ENCODE results near the gene SHKBP1.
"Not testable (repeated sequence)": the region's sequence is repeated elsewhere in the genome, so short reads cannot be mapped to it uniquely, and the experiment has no call there.

The SHKBP1 gene

DNA sequence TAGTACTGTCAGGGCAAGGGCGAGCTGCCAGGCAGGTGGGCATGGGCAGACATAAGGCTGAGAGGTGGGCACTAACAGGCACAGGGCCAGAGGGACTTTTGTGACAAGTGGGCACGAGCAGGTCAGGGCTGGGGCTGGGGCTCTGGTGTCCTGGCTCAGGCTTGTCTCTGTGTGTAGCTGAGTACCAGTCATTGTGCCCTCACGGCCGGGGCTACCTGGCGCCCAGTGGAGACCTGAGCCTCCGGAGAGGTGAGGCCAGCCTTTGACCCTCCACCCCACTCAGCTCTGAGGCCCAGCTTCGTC, 46.1 kb downstream of the SHKBP1 start:
- no peak overlapping the region for H3K4me3 ChIP-seq
- intact Hi-C loops (cut with DNase I; ENCODE audit: low total_unique reads) = no loop called here
- H3K27me3 ChIP-seq = no peaks in the 10 kb centered on the region
- H3K36me3 ChIP-seq = peaks cover 39 to 82% (median 63%) of the 10 kb centered on the region in 3 donors
- no peaks in the 10 kb centered on the region for H3K9me3 ChIP-seq
- H3K27ac ChIP-seq = no peak overlapping the region
- no peak for DNase-seq
- H3K4me1 ChIP-seq = no peaks in the 10 kb centered on the region
- TF ChIP-seq, protein P1, sequence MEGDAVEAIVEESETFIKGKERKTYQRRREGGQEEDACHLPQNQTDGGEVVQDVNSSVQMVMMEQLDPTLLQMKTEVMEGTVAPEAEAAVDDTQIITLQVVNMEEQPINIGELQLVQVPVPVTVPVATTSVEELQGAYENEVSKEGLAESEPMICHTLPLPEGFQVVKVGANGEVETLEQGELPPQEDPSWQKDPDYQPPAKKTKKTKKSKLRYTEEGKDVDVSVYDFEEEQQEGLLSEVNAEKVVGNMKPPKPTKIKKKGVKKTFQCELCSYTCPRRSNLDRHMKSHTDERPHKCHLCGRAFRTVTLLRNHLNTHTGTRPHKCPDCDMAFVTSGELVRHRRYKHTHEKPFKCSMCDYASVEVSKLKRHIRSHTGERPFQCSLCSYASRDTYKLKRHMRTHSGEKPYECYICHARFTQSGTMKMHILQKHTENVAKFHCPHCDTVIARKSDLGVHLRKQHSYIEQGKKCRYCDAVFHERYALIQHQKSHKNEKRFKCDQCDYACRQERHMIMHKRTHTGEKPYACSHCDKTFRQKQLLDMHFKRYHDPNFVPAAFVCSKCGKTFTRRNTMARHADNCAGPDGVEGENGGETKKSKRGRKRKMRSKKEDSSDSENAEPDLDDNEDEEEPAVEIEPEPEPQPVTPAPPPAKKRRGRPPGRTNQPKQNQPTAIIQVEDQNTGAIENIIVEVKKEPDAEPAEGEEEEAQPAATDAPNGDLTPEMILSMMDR (IDR thresholded peaks at IDR 0.05) = no peak

DNA sequence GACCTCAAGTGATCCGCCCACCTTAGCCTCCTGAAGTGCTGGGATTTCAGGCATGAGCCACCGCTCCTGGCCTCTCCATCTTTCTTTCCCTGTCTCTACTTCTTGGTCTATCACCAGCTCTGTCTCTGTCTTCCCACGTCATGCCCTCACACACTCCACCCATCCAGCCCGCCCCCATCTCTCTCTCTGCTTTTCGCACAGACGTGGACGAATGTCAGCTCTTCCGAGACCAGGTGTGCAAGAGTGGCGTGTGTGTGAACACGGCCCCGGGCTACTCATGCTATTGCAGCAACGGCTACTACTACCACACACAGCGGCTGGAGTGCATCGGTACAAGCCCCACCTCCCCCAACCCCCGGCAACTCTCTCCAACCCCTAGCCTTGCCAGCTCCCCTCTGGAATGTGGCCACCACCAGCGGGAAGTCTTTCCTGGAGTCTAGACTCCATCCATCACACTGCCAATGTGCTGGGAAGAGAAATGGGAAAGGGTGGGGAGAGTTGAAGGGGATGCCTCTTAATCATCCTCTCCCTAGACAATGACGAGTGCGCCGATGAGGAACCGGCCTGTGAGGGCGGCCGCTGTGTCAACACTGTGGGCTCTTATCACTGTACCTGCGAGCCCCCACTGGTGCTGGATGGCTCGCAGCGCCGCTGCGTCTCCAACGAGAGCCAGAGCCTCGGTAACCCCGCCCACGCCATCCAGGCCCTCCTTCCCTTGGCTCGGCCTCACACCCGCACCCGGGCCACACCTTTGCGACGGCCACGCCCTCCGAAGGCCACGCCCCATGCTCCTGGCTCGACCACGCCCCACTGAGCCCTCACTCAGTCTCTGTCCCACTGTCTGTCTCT, 47.0 kb downstream of the SHKBP1 start:
- TF ChIP-seq, protein P1 (IDR thresholded peaks at IDR 0.05) = no peak
- Histone ChIP-seq H3K27me3 (no peaks in the 10 kb centered on the region), H3K27ac (no peak overlapping the region), H3K36me3 (peaks cover 39 to 89% (median 63%) of the 10 kb centered on the region in 3 donors), H3K4me1 (no peaks in the 10 kb centered on the region), H3K4me3 (no peak overlapping the region), H3K9me3 (no peaks in the 10 kb centered on the region)
- DNase-seq = no peak
- intact Hi-C loops (cut with DNase I; ENCODE audit: low total_unique reads) = no loop called here

DNA sequence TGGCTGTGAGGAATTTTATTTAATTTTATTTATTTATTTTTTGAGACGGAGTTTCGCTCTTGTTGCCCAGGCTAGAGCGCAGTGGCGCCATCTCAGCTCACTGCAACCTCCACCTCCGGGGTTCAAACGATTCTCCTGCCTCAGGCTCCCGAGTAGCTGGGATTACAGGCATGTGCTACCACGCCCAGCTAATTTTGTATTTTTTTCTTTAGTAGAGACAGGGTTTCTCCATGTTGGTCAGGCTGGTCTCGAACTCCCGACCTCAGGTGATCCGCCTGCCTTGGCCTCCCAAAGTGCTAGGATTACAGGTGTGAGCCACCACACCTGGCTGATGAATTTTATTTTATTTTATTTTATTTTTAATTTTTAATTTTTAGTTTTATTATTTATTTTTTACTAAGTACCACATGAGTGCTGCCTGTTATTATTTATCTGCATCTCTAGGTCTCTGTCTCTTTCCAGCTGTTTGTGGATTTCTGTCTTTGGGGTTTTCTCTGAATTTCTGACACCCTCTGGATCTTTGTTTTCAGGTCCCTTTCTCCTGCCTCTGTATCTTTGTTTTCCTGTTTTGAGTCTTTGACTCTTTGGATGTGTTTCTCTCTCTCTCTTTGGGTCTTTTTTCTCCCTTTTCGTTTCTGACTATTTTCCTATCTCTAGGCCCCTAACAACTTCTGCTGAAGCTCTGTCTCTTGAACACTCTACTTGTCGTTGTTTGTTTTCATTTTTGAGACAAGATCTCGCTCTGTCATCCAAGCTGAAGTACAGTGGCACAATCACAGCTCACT, 47.9 kb downstream of the SHKBP1 start:
- H3K27me3 ChIP-seq; H3K27ac ChIP-seq; H3K4me1 ChIP-seq; intact Hi-C loops (cut with DNase I; ENCODE audit: low total_unique reads); H3K9me3 ChIP-seq; DNase-seq; H3K4me3 ChIP-seq: not testable (repeated sequence)
- peaks cover 30 to 93% (median 62%) of the 10 kb centered on the region in 3 donors for H3K36me3 ChIP-seq

GRCh38 chr19:40625406-40626120, 48.9 kb downstream of the SHKBP1 start:
- peaks cover 25 to 86% (median 62%) of the 10 kb centered on the region in 3 donors for H3K36me3 ChIP-seq

DNA sequence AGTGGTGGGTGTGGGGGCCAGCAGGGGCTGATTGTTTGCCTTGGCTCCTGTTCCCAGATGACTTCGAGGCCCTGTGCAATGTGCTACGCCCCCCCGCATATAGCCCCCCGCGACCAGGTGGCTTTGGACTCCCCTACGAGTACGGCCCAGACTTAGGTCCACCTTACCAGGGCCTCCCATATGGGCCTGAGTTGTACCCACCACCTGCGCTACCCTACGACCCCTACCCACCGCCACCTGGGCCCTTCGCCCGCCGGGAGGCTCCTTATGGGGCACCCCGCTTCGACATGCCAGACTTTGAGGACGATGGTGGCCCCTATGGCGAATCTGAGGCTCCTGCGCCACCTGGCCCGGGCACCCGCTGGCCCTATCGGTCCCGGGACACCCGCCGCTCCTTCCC, 50.2 kb downstream of the SHKBP1 start:
- Histone ChIP-seq H3K27ac (no peak overlapping the region), H3K4me1 (no peaks in the 10 kb centered on the region), H3K9me3 (no peaks in the 10 kb centered on the region), H3K4me3 (no peak overlapping the region), H3K27me3 (no peaks in the 10 kb centered on the region), H3K36me3 (peaks cover 14 to 73% (median 49%) of the 10 kb centered on the region in 3 donors)
- intact Hi-C loops (cut with DNase I; ENCODE audit: low total_unique reads) = no loop called here
- TF ChIP-seq, protein P1 (IDR thresholded peaks at IDR 0.05) = no peak
- DNase-seq = no peak

More at GRCh38 chr19:40625406-40626120, 48.9 kb downstream of the SHKBP1 start:
- intact Hi-C loops (cut with DNase I; ENCODE audit: low total_unique reads) = no loop called here
- no peak for DNase-seq
- H3K9me3 ChIP-seq = no peaks in the 10 kb centered on the region
- H3K27me3 ChIP-seq = no peaks in the 10 kb centered on the region
- no peaks in the 10 kb centered on the region for H3K4me1 ChIP-seq
- H3K4me3 ChIP-seq = no peak overlapping the region
- TF ChIP-seq, protein P1 (IDR thresholded peaks at IDR 0.05) = no peak
- H3K27ac ChIP-seq = no peak overlapping the region
